Stomach (tissue), 4 donors: ENCODE results near the gene ANTKMT.

ENCODE experiments used
- CTCF ChIP-seq, 7 experiments: fragments of 450-650 bp in 4 of 7; fragments of 200-600 bp in 3 of 7; sonication (generic) in 3 of 7; IDR thresholded peaks; one replicate each; pipeline ENCODE4 v1.5.1; 2016 to 2019; ENCODE audit warnings: antibody characterized with exemption in 7 of 7, control low read depth in 2 of 7, mild to moderate bottlenecking in 1 of 7
- POLR2A ChIP-seq, 4 donors: fragments of 450-650 bp; IDR thresholded peaks; one replicate each; pipeline ENCODE4 v1.6.1; 2016; ENCODE audit warnings: antibody characterized with exemption in 4 of 4, control low read depth in 2 of 4, mild to moderate bottlenecking in 1 of 4, moderate library complexity in 1 of 4

DNA sequence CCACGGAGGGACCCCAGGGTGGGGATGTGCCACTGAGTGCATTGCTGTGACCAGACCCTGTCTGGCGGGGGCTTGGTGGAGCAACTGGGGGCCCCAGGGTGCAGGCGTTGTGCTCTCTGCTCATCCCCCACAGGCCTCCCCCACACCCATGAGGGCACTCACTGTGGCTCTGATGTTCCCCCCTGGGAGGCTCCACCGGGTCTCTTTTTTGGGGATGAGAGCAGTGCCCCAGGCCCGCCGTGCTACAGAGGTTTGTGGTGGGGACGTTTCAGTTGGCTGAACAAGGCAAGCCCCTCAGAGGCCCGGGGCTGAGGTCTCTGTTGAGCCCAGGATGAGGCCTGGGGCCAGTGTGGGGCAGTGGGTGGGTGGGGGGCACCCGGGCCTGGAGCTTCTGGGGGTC is 2.7 kb downstream of the ANTKMT start:
- TF ChIP-seq POLR2A (IDR thresholded peaks at IDR 0.05) (no peak), CTCF (IDR thresholded peaks at IDR 0.05) (no peak)
